ENCODE data around the gene NUP214. TPM values are rescaled to one million over a fixed set of nuclear protein-coding genes. Genes with fewer than 3 reads are reported as not detected.

NUP214 gene
- total and polyA plus RNA-seq, 2 of the 8 experiments (the other 6 are each of a cell fraction or from before 2014, with no cell fraction given) = 28.6 to 50.2 TPM

DNA sequence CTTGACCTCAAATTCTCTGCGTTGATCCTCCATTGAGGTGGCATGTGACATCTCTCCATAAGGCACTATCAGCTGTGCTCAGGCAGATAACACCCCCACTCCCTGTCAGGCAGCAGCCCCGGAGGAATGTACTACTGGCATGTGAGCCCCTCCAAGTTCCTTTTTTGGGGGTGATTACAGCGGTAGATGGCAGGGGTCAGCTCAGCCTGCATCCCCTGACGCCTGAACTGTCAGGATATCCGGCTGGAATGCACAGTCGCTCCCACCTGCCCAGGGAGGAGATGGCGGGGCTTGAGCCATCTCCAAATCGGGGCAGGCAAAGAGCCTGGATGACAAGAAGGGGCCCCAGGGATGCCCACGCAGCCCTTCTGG lies 110.1 kb downstream of the NUP214 start:
- H3K23ac ChIP-seq (ENCODE audit: insufficient read length) = no peak overlapping the region
- H3K27ac ChIP-seq (ENCODE audit: low read depth, low read length) = no peak overlapping the region
- no peak overlapping the region for H2BK5ac ChIP-seq (ENCODE audit: low read depth, low read length)
- H2BK120ac ChIP-seq (replicated peaks; ENCODE audit: low read depth, low read length) = no peak overlapping the region
- no peak overlapping the region for H2BK15ac ChIP-seq (ENCODE audit: low read length)
- H4K20me1 ChIP-seq (replicated peaks in 1 of 2; ENCODE audit: control insufficient read depth in 1 of 2, insufficient read depth in 2 of 2, low read length in 2 of 2) = no peaks in the 10 kb centered on the region
- no peak overlapping the region for H2BK12ac ChIP-seq (ENCODE audit: low read depth, low read length)
- no peak for DNase-seq (ENCODE audit: low read depth in 1 of 2, low spot score in 2 of 2)
- no peak overlapping the region for H4K8ac ChIP-seq (ENCODE audit: extremely low read depth, insufficient read depth, low read length)
- H2BK20ac ChIP-seq (ENCODE audit: low read length) = no peak overlapping the region
- H3K4me1 ChIP-seq (replicated peaks in 1 of 4; ENCODE audit: control insufficient read depth in 3 of 4, insufficient read depth in 4 of 4, low read length in 3 of 4) = peaks cover 0 to 21% (median 16%) of the 10 kb centered on the region in 4 experiments; a peak in 6 of 7 replicates
- H3K9me3 ChIP-seq (ENCODE audit: insufficient read depth in 2 of 2, low read depth in 1 of 2, low read length in 1 of 2) = no peaks in the 10 kb centered on the region
- no peak overlapping the region for H3K4ac ChIP-seq (replicated peaks; ENCODE audit: insufficient read length, low read depth, low read length)
- no peaks in the 10 kb centered on the region for H3K23me2 ChIP-seq (ENCODE audit: low read depth, low read length)
- ChIA-PET POLR2A (ENCODE audit: partially characterized antibody) (interaction anchor here (0.7 to 4.3 kb wide), 5 partner anchors 8 to 136 kb away, joined by 3 to 18 read pairs (median 3); partner anchors contain the start of gene PLPP7), CTCF (ENCODE audit: partially characterized antibody) (interaction anchor here (0.6 to 3.0 kb wide), 7 partner anchors 28 to 247 kb away, joined by 3 to 9 read pairs (median 3); no protein-coding TSS in a partner anchor)
- no peaks in the 10 kb centered on the region for H3K79me1 ChIP-seq (ENCODE audit: low read depth, low read length)
- peaks cover 0 to 28% (median 17%) of the 10 kb centered on the region in 4 experiments; a peak in 5 of 8 replicates for H3K36me3 ChIP-seq (ENCODE audit: control insufficient read depth in 2 of 4, insufficient read depth in 4 of 4, low read length in 3 of 4)
- H3K4me2 ChIP-seq (ENCODE audit: insufficient read depth in 1 of 2, low read depth in 2 of 2, low read length in 2 of 2) = no peak overlapping the region
- no peak overlapping the region for H2AK5ac ChIP-seq (ENCODE audit: low read depth, low read length)
- no peak overlapping the region for H3K14ac ChIP-seq (ENCODE audit: insufficient read length)
- no peaks in the 10 kb centered on the region for H3K79me2 ChIP-seq (ENCODE audit: control insufficient read depth in 1 of 2, insufficient read depth in 2 of 2, low read length in 2 of 2)
- H3K4me3 ChIP-seq (ENCODE audit: extremely low read depth in 1 of 4, insufficient read depth in 2 of 4, low read depth in 3 of 4, low read length in 4 of 4) = no peak overlapping the region
- H3K56ac ChIP-seq (replicated peaks; ENCODE audit: insufficient read length, low read depth, low read length) = no peak overlapping the region
- H3K18ac ChIP-seq (ENCODE audit: extremely low read depth, low read length) = no peak overlapping the region
- FAIRE-seq = no peak
- 95% methylated on average over 9 of the region's 9 CpGs; no CpG with 5 or more reads in 1 of the 2 experiments for WGBS, 2 experiments (ENCODE audit: extremely low coverage in 1 of 2, insufficient coverage in 1 of 2, insufficient read length in 1 of 2, insufficient replicate concordance in 2 of 2, low coverage in 1 of 2, low lambda C conversion rate in 2 of 2, missing lambda C conversion rate in 1 of 2)
- no peak overlapping the region for H3K9ac ChIP-seq (replicated peaks in 1 of 4; ENCODE audit: extremely low read depth in 1 of 4, low read depth in 3 of 4, low read length in 3 of 4)
- TF ChIP-seq EZH2 (IDR thresholded peaks at IDR 0.05; ENCODE audit: low read depth, low read length, severe bottlenecking) = no peak
- TF ChIP-seq TBP (IDR thresholded peaks at IDR 0.05; ENCODE audit: low read depth, low read length) = no peak
- no peak for TF ChIP-seq CEBPB (IDR thresholded peaks at IDR 0.05; ENCODE audit: low read depth, low read length)
- TF ChIP-seq JUND (IDR thresholded peaks at IDR 0.05; ENCODE audit: low read length) = no peak
- TF ChIP-seq CREB1 (IDR thresholded peaks at IDR 0.05) = no peak
- no peak for TF ChIP-seq NRF1 (IDR thresholded peaks at IDR 0.05; ENCODE audit: low read depth, low read length)
- TF ChIP-seq TAF7 (optimal IDR thresholded peaks at IDR 0.05; ENCODE audit: borderline replicate concordance, low read depth, low read length) = no peak
- TF ChIP-seq TAF1 (IDR thresholded peaks at IDR 0.05; ENCODE audit: low read depth, low read length) = no peak
- no peak for TF ChIP-seq HDAC2 (IDR thresholded peaks at IDR 0.05; ENCODE audit: borderline replicate concordance in 1 of 2, low read depth in 2 of 2, low read length in 2 of 2)
- TF ChIP-seq SIN3A (conservative IDR thresholded peaks at IDR 0.05 in 1 of 2, IDR thresholded peaks at IDR 0.05 in 1 of 2; ENCODE audit: low read depth in 1 of 2, low read length in 2 of 2) = no peak
- no peak for TF ChIP-seq RXRA (IDR thresholded peaks at IDR 0.05; ENCODE audit: insufficient read depth, low read depth, low read length)
- no peak for TF ChIP-seq KDM1A (IDR thresholded peaks at IDR 0.05; ENCODE audit: borderline replicate concordance, low read length)
- H3K27me3 ChIP-seq (replicated peaks in 1 of 4; ENCODE audit: control insufficient read depth in 3 of 4, extremely low read depth in 1 of 4, insufficient read depth in 3 of 4, low read length in 3 of 4) = no peaks in the 10 kb centered on the region
- H4K5ac ChIP-seq (ENCODE audit: insufficient read length, low read depth, low read length) = no peak overlapping the region
- H2AFZ ChIP-seq (ENCODE audit: low read length) = no peak overlapping the region
- no peak overlapping the region for H4K91ac ChIP-seq (replicated peaks; ENCODE audit: insufficient read length, low read length)

Measured in H1 (cell line).